Nephron (organoid): ENCODE results near the gene SPEM3.
"Not testable (repeated sequence)": the region's sequence is repeated elsewhere in the genome, so short reads cannot be mapped to it uniquely, and the experiment has no call there.

Experiments used
- H3K27ac Mint-ChIP-seq, 3 experiments: 2 replicates each; pipeline ENCODE4 v1.8.0; 2020; ENCODE audit warnings: mixed read lengths in 3 of 3, mild to moderate bottlenecking in 2 of 3, moderate library complexity in 1 of 3
- H3K27me3 Mint-ChIP-seq: 2 replicates; pipeline ENCODE4 v1.8.0; 2021; ENCODE audit warnings: low read depth, mild to moderate bottlenecking, moderate library complexity, mixed read lengths
- H3K36me3 Mint-ChIP-seq: 2 replicates; pipeline ENCODE4 v1.8.0; 2020; ENCODE audit warnings: low read depth, mixed read lengths
- H3K4me1 Mint-ChIP-seq: 2 replicates; pipeline ENCODE4 v1.8.0; 2020; ENCODE audit warnings: mixed read lengths
- H3K4me3 Mint-ChIP-seq, 3 experiments: 2 replicates each; pipeline ENCODE4 v1.8.0; 2020; ENCODE audit warnings: mild to moderate bottlenecking in 3 of 3, mixed read lengths in 3 of 3, moderate library complexity in 2 of 3
- H3K9me3 Mint-ChIP-seq: 2 replicates; pipeline ENCODE4 v1.8.0; 2020; ENCODE audit warnings: mixed read lengths
- TF ChIP-seq, protein P1 (sequence below), 3 experiments: fragments of 200-600 bp; sonication (generic); IDR thresholded peaks; one replicate each; pipeline ENCODE4 v1.5.0; 2021; ENCODE audit warnings: antibody characterized with exemption in 3 of 3; ENCODE audit not compliant: unreplicated experiment in 3 of 3

Gene SPEM3

DNA sequence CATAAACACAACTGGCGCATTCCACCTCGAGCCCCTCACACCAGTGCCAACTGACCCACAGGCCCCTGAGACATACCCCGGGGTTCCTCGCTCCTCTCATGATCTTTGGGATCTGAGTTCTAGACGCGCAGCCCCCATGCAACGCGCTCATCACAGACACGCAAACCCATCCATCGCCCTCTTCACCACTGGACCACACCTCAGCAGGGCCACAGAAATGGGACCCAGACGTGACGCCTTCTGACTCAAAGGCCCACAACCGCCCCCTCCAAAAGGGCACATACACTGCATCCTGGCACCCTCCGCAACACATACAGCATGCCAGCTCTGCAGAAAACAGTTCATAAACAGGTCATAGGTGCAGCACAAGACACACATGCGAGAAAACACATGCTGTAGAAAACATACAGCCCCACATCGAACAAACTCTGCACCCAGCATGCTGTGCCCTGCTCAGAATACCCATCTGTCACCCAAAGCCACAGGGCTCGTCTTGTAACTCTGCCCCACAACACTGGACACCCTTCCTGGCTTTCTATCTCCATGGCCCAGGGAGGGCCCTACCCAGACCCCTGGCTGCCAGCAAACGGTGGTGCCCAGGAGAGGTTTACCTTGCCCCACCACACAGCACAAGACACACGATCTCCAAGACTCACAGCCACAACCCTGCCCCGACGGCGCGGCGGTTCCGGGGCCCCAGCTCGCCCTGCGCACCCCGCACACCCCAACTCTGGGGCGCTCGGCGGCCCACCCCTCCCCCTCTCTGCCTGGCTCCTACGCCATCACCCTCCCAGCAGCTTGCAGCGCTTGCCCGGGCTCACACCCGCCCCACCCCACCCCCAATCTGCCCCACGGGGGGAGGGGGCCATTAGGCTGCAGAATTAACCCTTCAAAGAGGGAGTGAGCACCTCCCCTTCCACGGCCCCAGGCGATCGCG is 49.9 kb downstream of the SPEM3 start:
- Mint-ChIP-seq H3K27me3 (no peaks in the 10 kb centered on the region), H3K4me3 (peak overlapping the region; percentile 80 to 86 (median 81)), H3K9me3 (no peaks in the 10 kb centered on the region), H3K36me3 (peaks cover 5% of the 10 kb centered on the region), H3K27ac (peak overlapping the region; percentile 91 to 96 (median 95)), H3K4me1 (peaks cover 63% of the 10 kb centered on the region)
- TF ChIP-seq, protein P1, sequence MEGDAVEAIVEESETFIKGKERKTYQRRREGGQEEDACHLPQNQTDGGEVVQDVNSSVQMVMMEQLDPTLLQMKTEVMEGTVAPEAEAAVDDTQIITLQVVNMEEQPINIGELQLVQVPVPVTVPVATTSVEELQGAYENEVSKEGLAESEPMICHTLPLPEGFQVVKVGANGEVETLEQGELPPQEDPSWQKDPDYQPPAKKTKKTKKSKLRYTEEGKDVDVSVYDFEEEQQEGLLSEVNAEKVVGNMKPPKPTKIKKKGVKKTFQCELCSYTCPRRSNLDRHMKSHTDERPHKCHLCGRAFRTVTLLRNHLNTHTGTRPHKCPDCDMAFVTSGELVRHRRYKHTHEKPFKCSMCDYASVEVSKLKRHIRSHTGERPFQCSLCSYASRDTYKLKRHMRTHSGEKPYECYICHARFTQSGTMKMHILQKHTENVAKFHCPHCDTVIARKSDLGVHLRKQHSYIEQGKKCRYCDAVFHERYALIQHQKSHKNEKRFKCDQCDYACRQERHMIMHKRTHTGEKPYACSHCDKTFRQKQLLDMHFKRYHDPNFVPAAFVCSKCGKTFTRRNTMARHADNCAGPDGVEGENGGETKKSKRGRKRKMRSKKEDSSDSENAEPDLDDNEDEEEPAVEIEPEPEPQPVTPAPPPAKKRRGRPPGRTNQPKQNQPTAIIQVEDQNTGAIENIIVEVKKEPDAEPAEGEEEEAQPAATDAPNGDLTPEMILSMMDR (IDR thresholded peaks at IDR 0.05; ENCODE audit: unreplicated experiment in 3 of 3) = no peak

DNA sequence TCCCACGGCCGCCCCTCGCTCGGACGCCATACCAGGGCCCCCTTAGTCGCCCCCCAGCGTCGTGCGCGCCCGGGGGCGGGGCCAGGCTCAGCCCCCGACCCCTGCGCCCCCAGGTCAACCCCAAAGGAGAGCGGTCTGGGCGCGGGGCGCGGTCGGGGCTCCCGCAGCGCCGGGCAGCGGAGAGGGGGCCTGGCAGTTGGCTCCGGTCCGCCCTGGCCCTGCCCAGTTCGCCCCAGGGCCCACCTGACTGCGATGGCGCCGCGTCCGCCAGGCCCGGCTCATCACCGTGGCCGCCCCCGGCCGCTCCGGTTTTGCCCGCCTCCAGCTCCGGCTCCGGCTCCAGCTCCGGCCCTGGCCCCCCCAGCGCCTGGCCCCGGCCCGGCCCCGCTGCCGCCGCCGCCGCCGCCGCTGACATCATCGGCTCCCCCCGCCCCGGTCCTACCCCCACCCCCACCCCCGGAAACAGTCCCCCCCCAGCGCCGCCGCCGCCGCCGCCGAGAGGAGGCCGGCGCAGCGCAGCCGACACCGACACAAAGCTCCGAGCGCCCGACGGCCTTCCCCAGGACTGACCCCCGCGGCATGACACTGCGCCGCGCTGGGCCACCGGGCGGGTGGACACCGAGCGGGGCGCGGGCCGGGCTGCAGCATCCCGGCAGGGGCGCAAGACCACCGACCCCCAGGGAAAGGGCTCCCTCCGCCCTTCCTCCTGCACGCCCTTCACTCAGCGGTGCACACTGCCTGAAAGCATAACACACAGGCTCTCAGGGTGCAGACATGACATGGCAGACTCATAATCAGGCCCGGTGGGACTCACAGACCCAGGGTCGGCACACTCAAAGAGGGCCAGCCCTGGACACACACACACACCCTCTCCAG is 50.8 kb downstream of the SPEM3 start, which contains the start of gene ZBTB4:
TSS of gene ZBTB4 (minus strand) at position 419 of the 876 bp plus-strand sequence. CDS start 12,830 bp downstream, outside the sequence.
- Mint-ChIP-seq H3K4me3 (peak within 1 kb of the TSS; percentile 93 to 99 (median 95)), H3K36me3 (peaks cover 5% of the 10 kb centered on the region)

DNA sequence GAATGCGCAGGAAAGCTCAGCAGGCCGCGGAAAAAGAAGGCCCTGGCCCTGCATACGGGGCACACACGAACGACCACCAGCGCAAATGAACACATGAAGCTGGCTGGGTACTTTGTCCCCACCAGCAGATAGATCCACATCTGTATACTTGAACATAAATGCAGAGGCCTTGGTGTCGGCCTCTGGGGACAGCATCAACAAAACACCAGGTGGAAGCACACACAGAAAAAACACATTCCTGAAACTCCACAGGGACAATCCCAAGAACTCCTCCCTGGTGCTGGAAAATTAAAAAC is 51.4 kb downstream of the SPEM3 start:
- TF ChIP-seq, protein P1 (IDR thresholded peaks at IDR 0.05; ENCODE audit: unreplicated experiment in 3 of 3) = no peak
- peak overlapping the region; percentile 93 to 99 (median 95) for H3K4me3 Mint-ChIP-seq
- H3K27me3 Mint-ChIP-seq = no peaks in the 10 kb centered on the region
- peaks cover 70% of the 10 kb centered on the region for H3K4me1 Mint-ChIP-seq
- no peaks in the 10 kb centered on the region for H3K9me3 Mint-ChIP-seq
- H3K36me3 Mint-ChIP-seq = peaks cover 5% of the 10 kb centered on the region
- H3K27ac Mint-ChIP-seq = peak overlapping the region; percentile 100

More for the DNA sequence above, 50.8 kb downstream of the SPEM3 start, which contains the start of gene ZBTB4:
- peak within 1 kb of the TSS; percentile 100 for H3K27ac Mint-ChIP-seq
- no peaks in the 10 kb centered on the region for H3K9me3 Mint-ChIP-seq
- TF ChIP-seq, protein P1 (IDR thresholded peaks at IDR 0.05; ENCODE audit: unreplicated experiment in 3 of 3) = no peak
- H3K4me1 Mint-ChIP-seq = peaks cover 65% of the 10 kb centered on the region
- no peaks in the 10 kb centered on the region for H3K27me3 Mint-ChIP-seq

DNA sequence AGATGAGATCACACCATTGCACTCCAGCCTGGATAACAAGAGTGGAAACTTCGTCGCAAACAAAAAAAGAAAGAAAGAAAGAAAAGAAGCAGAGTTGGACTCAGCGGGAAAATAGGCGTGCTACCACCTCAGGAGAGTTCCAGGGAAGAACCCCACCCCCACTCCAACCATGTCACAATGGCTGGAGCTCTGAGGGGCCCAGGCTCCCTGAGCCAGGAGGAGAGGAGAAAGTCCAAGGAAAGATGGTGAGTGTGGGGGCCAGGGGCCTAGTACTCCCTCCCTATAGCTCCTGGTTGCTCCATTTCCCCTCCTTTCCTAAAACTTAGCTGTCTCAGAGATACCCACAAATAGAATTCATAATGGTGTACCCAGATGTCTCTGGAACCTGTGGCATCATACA is 52.6 kb downstream of the SPEM3 start, which contains the start of gene SLC35G6:
TSS of gene SLC35G6 (plus strand) at position 172 of the 400 bp plus-strand sequence. CDS start at position 243, 71 bp downstream.
- peak within 1 kb of the TSS; percentile 93 to 99 (median 95) for H3K4me3 Mint-ChIP-seq
- H3K4me1 Mint-ChIP-seq = peaks cover 74% of the 10 kb centered on the region
- not testable (repeated sequence) for H3K27me3 Mint-ChIP-seq, H3K36me3 Mint-ChIP-seq, H3K9me3 Mint-ChIP-seq
- H3K27ac Mint-ChIP-seq = peak within 1 kb of the TSS; percentile 100

DNA sequence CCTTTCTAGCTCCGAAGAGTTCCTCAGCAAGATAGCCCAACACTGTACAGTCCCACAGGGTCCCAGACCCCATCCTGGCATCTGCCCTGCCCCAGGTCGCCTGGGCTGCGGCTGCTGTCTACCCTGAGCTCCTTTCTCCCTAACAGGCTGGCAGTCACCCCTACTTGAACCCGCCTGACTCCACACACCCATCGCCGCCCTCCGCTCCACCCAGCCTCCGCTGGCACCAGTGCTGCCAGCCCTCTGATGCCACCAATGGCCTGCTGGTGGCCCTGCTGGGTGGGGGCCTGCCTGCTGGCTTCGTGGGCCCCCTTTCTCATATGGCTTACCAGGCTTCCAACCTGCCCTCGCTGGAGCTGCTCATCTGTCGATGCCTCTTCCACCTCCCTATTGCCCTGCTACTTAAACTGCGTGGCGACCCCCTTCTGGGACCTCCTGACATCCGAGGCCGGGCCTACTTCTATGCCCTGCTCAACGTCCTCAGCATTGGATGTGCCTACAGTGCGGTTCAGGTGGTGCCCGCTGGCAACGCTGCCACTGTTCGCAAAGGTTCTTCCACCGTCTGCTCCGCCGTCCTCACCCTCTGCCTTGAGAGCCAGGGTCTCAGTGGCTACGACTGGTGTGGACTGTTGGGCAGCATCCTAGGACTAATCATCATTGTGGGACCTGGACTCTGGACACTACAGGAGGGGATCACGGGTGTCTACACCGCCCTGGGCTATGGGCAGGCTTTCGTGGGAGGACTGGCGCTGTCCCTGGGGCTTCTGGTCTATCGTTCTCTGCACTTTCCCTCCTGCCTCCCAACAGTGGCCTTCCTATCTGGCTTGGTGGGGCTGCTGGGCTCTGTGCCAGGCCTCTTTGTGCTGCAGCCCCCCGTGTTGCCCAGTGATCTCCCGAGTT is 53.4 kb downstream of the SPEM3 start:
- H3K27me3 Mint-ChIP-seq, H3K9me3 Mint-ChIP-seq, H3K36me3 Mint-ChIP-seq: not testable (repeated sequence)
- Mint-ChIP-seq H3K27ac (peak overlapping the region; percentile 100), H3K4me3 (peak overlapping the region; percentile 93 to 98 (median 97)), H3K4me1 (peaks cover 72% of the 10 kb centered on the region)
